Parathyroid adenoma (tissue), 2 donors: ENCODE measurements around the gene AKAP5.

Experiments
- H2AFZ ChIP-seq: fragments of 300-600 bp; sonication (generic); one replicate; pipeline ENCODE4 v1.7.0; 2017; ENCODE audit warnings: antibody characterized with exemption, mild to moderate bottlenecking
- H3K27ac ChIP-seq: fragments of 300-600 bp; sonication (generic); one replicate; pipeline ENCODE4 v1.7.0; 2017
- H3K27me3 ChIP-seq: fragments of 300-600 bp; sonication (generic); one replicate; pipeline ENCODE4 v1.7.0; 2017; ENCODE audit warnings: low read length; ENCODE audit not compliant: control insufficient read depth, insufficient read depth
- H3K36me3 ChIP-seq: fragments of 300-600 bp; sonication (generic); one replicate; pipeline ENCODE4 v1.7.0; 2017; ENCODE audit warnings: low read length; ENCODE audit not compliant: control insufficient read depth, insufficient read depth
- H3K4me1 ChIP-seq: fragments of 300-600 bp; sonication (generic); one replicate; pipeline ENCODE4 v1.7.0; 2017; ENCODE audit warnings: control low read depth
- H3K4me2 ChIP-seq: fragments of 300-600 bp; sonication (generic); one replicate; pipeline ENCODE4 v1.7.0; 2017; ENCODE audit warnings: low read length
- H3K4me3 ChIP-seq: fragments of 300-600 bp; sonication (generic); one replicate; pipeline ENCODE4 v1.7.0; 2017; ENCODE audit warnings: low read depth, low read length
- H3K79me2 ChIP-seq: fragments of 300-600 bp; sonication (generic); one replicate; pipeline ENCODE4 v1.7.0; 2017; ENCODE audit warnings: control low read depth
- H3K9ac ChIP-seq: fragments of 300-600 bp; sonication (generic); one replicate; pipeline ENCODE4 v1.7.0; 2017; ENCODE audit warnings: mild to moderate bottlenecking
- H3K9me3 ChIP-seq: fragments of 300-600 bp; sonication (generic); one replicate; pipeline ENCODE4 v1.7.0; 2017; ENCODE audit warnings: low read length; ENCODE audit not compliant: control insufficient read depth
- TF ChIP-seq, protein P1 (sequence below): fragments of 300-600 bp; sonication (generic); IDR thresholded peaks from one replicate; pipeline ENCODE4 v1.7.0; 2017; ENCODE audit warnings: antibody characterized with exemption, mild to moderate bottlenecking
- donor health status: primary hyperparathyroidism.

AKAP5 gene

DNA sequence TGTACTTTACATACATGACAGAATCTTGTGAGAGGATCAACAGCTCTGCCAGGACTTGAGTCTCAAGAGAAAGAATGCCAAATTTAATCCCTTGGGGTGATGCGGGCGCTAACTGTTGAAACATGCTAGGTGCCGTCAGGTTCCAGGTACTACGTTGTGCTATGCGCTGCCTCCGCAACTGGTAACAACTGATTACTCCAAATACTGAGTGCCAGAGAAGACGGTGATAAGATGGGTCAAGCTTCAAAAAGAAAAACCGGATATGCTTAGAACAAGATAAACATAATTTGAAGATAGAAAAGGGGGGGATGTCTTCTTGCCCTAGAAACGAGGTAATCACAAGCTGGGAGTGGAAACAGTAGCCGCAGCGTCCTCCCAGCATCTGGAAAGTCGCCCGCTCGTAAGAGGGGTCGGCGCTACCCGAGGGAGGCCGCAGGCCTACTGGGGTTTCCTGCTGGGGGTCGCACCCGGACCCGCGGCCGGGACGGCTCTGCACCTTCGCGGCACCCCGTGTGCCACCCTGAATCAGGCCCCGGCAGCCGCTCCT lies 37.7 kb downstream of the AKAP5 start:
- Histone ChIP-seq H3K9me3 (no peaks in the 10 kb centered on the region), H3K27me3 (no peaks in the 10 kb centered on the region), H3K9ac (peak overlapping the region; percentile 74), H3K36me3 (no peaks in the 10 kb centered on the region), H3K4me1 (peaks cover 26% of the 10 kb centered on the region), H3K79me2 (peaks cover 28% of the 10 kb centered on the region), H3K4me2 (peak overlapping the region; percentile 93), H2AFZ (peak overlapping the region; percentile 99), H3K27ac (peak overlapping the region; percentile 97), H3K4me3 (peak overlapping the region; percentile 89)
- TF ChIP-seq, protein P1, sequence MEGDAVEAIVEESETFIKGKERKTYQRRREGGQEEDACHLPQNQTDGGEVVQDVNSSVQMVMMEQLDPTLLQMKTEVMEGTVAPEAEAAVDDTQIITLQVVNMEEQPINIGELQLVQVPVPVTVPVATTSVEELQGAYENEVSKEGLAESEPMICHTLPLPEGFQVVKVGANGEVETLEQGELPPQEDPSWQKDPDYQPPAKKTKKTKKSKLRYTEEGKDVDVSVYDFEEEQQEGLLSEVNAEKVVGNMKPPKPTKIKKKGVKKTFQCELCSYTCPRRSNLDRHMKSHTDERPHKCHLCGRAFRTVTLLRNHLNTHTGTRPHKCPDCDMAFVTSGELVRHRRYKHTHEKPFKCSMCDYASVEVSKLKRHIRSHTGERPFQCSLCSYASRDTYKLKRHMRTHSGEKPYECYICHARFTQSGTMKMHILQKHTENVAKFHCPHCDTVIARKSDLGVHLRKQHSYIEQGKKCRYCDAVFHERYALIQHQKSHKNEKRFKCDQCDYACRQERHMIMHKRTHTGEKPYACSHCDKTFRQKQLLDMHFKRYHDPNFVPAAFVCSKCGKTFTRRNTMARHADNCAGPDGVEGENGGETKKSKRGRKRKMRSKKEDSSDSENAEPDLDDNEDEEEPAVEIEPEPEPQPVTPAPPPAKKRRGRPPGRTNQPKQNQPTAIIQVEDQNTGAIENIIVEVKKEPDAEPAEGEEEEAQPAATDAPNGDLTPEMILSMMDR = no peak

DNA sequence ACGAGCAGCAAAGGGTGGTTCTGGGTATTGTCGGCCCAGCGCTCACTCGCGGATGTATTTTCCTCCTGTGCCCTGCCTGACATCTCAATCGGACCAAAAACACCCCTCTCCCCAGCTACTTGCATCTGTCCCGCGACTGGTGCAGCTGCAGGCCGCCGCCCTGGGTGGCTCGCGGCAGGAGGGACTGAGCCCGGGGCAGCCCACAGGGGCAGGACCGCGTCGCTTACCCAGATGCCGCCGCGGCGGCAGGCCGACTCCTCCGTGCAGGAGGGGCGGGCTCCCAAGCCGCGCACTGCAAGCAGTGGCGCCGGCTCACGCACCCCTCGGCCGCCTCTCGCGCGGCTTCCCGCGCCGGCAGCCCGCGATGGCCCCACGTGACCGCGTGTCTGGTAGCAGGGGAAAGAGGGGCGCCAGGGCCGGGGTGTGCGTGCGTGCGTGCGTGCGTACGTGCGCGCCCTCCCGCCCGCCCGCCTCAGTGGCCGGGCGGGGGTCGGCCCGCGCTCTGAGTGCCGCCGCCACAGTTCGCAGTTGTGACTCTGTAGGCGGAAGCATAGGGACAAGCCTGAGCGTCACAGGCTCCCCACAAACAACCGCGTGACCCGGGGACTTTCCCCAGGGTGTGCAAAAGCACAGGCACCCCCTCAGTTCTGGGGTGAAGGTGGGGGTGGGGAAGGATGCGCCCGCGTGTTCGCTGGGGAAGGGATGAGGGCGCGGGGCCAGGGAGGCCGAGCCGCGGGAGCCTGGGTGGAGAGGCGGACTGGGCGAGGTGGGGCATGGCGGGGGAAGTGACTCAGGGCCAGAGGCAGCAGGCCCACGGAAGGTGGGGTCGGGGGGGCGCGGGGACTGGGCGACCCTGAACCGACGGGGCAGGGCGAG lies 38.4 kb downstream of the AKAP5 start, which contains the start of gene ZBTB25:
Gene ZBTB25 (minus strand): TSS at position 405 of the 876 bp plus-strand sequence. CDS start 13,305 bp downstream, outside the sequence.
- peak within 1 kb of the TSS; percentile 99 for H2AFZ ChIP-seq
- no peaks in the 10 kb centered on the region for H3K9me3 ChIP-seq
- peak within 1 kb of the TSS; percentile 93 for H3K4me2 ChIP-seq
- peaks cover 28% of the 10 kb centered on the region for H3K79me2 ChIP-seq
- H3K9ac ChIP-seq = peak within 1 kb of the TSS; percentile 84
- H3K4me3 ChIP-seq = peak within 1 kb of the TSS; percentile 89
- no peaks in the 10 kb centered on the region for H3K27me3 ChIP-seq
- TF ChIP-seq, protein P1 = no peak
- no peaks in the 10 kb centered on the region for H3K36me3 ChIP-seq
- peaks cover 26% of the 10 kb centered on the region for H3K4me1 ChIP-seq
- H3K27ac ChIP-seq = peak within 1 kb of the TSS; percentile 97

DNA sequence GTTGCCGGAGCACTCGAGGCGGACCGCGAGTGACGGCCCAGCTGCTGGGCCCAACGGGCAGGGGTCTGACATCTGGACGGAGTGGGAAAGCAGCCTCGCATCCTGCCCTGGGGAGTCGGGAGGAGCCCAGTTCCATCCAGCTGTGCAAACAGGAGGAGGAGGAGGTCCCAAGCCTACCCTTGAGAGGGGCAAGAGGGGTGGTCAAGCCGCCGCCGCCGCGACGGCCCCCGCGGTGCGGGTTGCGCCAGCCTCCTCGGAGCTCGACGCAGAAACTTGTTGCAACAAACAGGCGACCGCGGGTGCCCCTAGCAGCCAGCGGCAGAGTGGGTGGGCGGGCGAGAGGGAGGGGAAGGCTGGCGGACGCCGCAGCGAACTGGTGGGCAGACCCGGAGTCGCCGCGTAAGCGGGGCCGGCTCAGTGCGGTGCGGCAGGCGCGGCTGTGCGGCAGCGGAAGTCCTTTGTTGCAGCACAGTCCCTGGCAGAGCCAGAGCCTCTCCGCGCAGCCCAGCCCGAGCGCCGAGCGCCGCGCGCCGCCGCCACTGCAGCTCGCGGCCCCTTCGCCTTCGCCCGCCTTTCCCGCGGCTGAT lies 39.1 kb downstream of the AKAP5 start, which contains the start of gene ZBTB1:
Gene ZBTB1 (plus strand): TSS at position 461 of the 587 bp plus-strand sequence. CDS start 16,735 bp downstream, outside the sequence.
- H3K9me3 ChIP-seq = no peaks in the 10 kb centered on the region
- peak within 1 kb of the TSS; percentile 97 for H3K27ac ChIP-seq
- H3K9ac ChIP-seq = peak within 1 kb of the TSS; percentile 84
- peak within 1 kb of the TSS; percentile 99 for H2AFZ ChIP-seq
- no peaks in the 10 kb centered on the region for H3K27me3 ChIP-seq
- H3K4me3 ChIP-seq = peak within 1 kb of the TSS; percentile 89
- TF ChIP-seq, protein P1 = no peak
- no peaks in the 10 kb centered on the region for H3K36me3 ChIP-seq
- H3K4me2 ChIP-seq = peak within 1 kb of the TSS; percentile 93
- peaks cover 25% of the 10 kb centered on the region for H3K79me2 ChIP-seq
- H3K4me1 ChIP-seq = peaks cover 26% of the 10 kb centered on the region

DNA sequence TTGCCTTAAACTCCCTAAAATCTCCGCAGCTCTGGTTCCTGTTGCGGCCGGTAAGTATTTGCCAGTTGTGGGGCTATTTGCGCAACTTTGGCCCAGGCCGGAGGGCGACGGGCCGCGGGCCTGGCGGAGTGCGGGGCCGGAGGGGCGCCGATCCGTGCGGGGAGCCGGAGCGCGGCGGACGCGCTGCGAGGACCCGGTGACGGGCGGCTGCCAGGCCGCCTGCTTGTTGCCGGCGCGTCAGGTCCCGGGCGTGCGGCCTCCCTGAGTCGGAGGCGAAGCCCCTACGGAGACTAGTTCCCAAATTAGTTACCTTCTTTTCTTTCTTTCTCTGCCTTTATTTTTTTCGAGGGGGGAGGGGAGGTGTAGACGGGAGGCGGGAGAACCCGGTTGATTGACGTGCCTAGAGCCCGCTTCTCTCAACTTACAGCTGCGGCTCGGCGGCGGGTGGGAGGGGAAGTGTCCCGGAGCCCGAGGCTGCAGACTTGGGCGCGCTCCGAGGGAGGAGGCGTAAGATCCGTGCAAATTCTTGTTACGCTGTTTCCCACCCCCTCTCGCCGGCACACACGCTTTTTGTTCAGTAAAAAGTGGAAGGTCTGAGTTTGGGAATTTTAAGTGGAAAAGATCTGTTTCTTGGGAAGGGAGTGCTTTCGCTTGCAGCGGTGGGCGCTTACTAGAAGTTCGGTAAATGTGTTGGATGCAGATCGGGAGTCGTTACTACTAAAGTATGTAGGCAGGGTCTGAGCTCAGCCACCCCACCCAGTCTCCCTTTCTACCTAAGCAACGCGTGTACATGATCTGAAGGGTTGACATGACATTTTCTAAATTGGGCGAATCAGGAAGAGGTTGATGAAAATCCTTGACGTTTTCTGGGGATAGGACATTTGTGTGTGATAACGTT lies 39.8 kb downstream of the AKAP5 start:
- Histone ChIP-seq H3K36me3 (no peaks in the 10 kb centered on the region), H3K4me1 (peaks cover 20% of the 10 kb centered on the region), H2AFZ (peak overlapping the region; percentile 99), H3K27ac (peak overlapping the region; percentile 97), H3K4me3 (peak overlapping the region; percentile 89), H3K79me2 (peaks cover 19% of the 10 kb centered on the region), H3K27me3 (no peaks in the 10 kb centered on the region), H3K9ac (peak overlapping the region; percentile 69), H3K9me3 (no peaks in the 10 kb centered on the region), H3K4me2 (peak overlapping the region; percentile 93)
- TF ChIP-seq, protein P1 = no peak
